ENCODE measurements around the gene WDSUB1.

DNA sequence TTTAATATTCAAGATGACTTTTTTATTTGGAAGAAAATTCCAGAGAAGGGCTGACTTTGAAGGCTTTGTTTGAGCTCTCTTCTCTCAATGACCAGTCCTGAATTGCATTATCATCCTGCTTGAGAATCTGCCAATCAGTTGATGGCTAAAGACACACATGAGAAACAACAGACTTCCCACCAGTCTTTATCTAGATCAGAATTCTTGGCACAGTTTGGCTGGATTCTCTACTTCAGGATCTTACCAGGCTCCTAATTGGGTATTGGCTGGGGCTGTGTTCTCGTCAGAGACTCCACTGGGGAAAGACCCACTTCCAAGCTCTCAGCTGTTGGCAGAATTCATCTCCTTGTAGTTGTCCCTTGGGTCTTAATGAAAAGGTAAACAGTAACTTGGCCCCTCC lies 86.0 kb downstream of the WDSUB1 start:
- TF ChIP-seq POLR2AphosphoS5 (IDR thresholded peaks at IDR 0.05) (no peak), POLR2A (IDR thresholded peaks at IDR 0.05) (no peak), EP300 (IDR thresholded peaks at IDR 0.05) (no peak)
- TF ChIP-seq, protein P1, sequence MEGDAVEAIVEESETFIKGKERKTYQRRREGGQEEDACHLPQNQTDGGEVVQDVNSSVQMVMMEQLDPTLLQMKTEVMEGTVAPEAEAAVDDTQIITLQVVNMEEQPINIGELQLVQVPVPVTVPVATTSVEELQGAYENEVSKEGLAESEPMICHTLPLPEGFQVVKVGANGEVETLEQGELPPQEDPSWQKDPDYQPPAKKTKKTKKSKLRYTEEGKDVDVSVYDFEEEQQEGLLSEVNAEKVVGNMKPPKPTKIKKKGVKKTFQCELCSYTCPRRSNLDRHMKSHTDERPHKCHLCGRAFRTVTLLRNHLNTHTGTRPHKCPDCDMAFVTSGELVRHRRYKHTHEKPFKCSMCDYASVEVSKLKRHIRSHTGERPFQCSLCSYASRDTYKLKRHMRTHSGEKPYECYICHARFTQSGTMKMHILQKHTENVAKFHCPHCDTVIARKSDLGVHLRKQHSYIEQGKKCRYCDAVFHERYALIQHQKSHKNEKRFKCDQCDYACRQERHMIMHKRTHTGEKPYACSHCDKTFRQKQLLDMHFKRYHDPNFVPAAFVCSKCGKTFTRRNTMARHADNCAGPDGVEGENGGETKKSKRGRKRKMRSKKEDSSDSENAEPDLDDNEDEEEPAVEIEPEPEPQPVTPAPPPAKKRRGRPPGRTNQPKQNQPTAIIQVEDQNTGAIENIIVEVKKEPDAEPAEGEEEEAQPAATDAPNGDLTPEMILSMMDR (IDR thresholded peaks at IDR 0.05): no peak
